Embryonic facial prominence (tissue), 1 donor: ENCODE results near the gene LAMC3.

Experiments
- DNase-seq: peaks from one replicate; pipeline ENCODE4 v3.0.0-alpha.2; 2016; ENCODE audit errors: extremely low spot score

Gene LAMC3

DNA sequence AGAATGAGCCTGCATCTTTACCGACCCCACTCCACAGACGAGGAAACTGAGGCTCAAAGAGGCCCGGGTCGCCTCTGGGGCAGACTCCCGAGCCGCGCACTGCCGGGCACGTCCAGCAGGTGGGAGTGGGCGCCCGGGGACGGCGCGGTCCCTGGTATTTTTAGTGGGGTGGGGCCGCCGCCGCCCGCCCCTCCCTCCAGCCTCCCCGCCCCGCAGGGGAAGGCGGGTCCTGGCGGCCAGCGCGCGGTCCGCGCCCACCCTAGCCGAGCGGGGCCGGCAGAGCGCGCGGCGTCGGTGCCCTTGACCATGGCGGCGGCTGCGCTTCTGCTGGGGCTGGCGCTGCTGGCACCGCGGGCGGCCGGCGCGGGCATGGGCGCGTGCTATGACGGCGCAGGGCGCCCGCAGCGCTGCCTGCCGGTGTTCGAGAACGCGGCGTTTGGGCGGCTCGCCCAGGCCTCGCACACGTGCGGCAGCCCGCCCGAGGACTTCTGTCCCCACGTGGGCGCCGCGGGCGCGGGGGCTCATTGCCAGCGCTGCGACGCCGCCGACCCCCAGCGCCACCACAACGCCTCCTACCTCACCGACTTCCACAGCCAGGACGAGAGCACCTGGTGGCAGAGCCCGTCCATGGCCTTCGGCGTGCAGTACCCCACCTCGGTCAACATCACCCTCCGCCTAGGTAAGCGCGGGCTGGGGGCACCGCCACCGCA lies at the start of gene LAMC3:
LAMC3 (plus strand) TSS at position 266 of the 710 bp plus-strand sequence; CDS start at position 307, 41 bp downstream.
- DNase-seq = no peak

DNA sequence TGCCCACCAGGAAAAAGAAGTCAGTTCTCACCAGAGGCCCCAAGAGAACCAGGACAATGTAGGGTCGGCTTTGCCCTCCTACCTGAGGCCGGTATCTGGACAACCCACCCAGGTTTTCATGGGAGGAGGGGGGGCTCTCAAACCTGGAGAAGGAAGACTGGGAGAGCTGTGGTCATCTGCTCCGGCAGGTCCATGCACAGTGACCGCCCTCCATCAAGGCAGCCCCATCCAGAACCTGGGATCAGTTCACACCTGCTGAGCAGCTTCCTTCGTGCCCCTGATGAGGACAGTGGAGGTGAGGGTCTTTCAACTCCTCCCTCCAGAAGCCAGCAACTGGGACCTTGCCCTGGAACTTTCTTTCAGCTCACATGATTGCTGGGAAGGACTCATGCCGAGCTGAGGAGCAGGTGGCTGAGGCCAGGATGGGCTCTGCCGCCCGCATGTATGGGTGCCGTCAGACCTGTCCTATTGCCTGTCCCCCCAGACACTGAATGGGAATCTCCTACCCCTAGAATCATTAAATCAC lies 49.1 kb upstream of the LAMC3 start:
- no peak for DNase-seq

DNA sequence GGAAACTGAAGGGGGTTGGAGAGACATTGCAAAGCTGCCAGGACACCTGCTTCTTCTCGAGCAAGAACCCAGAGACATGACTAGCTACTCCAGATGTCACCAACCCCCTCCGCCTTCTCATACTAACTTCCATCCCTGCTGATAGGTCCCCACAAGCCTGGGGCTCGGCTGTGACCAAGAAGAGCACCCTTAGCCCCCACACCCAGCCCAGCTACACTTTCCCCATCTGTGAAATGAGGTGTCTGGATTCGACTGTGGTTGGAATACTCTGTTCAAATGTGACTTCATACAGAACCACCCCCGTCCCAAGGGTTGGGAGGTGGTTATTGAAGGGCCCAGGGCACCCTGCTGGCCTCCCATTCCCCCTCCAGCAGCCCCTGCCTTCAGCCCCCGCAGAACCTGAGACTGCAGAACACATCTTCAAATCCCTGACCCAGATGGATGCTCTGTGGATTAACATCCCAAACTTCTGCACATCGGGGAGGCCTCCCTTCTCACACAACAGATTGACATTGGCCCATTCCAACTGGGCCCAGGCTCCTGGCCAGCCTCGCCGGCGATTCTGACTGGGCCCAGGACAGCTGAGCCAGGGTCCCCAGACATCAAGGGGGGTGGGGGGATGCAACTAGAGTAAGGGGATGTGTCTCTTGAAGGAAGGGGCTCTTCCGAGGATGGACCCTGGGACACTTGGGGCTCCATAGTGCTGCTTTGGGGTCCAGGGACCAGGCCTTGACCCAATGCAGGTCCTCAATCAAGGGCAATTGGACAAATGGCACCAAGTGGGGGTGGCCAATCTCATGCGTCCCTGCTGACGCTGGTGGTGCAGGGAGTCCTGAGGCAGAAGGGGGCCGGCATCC lies 48.2 kb upstream of the LAMC3 start:
- no peak for DNase-seq

DNA sequence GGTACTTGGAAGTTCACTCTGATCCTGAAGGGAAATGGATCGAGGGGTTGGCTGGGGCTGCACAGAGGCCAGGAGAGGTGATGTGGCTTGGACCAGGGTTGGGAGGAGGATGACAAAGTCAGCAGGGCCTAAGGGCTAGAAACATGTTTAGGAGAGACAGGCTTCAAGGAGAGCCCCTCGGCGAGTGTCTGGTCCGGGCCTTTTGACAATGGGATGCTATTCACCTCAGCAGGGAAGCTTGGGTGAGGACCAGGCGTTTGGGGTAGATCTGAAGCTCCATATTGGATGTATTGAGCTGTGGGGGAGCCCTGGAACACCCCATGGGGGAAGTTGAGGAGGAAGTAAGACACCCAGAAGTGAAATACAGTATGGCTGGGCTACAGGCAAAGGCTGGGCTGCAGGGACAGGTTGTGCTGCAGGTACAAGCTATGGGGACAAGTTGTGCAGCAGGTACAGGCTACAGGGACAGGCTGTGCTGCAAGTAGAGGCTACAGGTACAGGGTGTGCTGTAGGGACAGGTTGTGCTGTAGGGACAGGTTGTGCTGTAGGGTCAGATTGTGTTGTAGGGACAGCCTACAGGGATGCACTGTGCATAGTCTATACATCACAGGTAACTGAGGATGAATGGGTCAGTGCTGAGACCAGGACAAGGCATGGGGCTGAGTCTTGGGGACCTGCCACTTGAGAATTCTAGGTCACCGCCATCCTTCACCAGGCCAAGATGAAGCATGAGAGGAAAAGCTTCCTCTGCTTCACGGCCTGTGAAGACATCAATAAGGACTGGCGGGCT lies 47.3 kb upstream of the LAMC3 start:
- no peak for DNase-seq

DNA sequence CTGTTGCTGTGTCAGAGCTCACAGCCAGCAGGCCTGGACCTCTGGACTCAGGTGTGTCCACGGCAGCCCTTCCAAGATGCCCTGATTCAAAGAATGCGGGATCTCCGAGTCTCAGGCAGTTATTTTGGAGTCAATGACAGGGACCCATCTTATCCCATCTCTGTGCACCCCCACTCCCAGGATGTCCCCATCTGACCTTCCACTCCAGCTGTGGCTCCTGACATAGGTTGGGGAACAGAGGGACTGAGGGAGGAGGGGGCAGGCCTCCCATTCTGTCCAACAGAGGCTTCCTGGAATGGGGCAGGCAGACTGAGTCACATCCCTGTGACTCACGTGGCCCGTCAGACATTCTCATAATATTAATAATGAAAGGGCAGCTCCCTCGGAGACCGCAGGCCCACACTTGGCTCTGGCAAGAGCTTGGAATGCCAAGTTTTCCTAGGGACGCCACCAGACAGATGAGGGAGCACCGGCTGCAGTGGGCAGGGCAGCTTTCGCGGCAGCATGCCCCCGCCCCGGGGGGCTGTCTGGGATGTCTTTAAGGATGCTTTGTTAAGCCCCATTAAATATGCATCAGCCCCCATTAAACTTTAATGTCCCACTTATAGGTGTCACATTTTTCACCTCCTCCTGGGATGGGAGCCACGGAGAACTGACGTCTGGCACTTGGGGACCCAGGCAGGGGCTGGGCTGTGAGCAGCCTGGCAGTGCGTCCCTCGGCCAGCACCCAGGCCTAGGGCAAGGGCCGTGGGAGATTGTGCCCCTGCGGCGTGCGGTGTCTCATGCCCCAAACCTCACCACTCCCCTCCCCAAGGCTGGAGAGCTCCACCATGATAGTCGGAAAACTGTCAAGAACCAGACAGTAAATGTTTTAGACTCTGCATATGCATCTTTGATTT lies 46.3 kb upstream of the LAMC3 start:
- no peak for DNase-seq

DNA sequence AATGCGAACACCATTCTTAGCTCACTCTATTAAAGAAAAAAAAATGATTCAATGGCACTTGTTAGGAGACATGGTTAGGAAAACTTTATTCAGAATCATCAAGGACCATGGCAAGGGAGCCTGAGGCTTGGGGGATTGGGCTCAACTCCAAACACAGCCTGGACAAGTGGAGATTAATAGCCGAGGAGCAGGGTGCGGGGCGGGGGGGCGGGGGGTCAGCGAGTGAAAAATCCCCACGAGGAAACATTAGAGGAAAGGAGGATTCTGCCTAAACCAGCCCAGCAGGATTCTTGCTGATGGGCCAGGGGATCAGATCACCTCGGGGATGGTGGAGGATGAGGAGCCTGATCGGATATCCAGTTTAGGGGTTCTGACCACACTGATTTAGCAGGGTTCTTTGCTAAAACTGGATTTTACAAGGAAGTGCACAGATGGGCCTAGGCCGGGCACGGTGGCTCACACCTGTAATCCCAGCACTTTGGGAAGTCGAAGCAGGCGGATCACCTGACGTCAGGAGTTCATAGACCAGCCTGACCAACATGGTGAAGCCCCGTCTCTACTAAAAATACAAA lies 45.6 kb upstream of the LAMC3 start:
- DNase-seq = no peak

DNA sequence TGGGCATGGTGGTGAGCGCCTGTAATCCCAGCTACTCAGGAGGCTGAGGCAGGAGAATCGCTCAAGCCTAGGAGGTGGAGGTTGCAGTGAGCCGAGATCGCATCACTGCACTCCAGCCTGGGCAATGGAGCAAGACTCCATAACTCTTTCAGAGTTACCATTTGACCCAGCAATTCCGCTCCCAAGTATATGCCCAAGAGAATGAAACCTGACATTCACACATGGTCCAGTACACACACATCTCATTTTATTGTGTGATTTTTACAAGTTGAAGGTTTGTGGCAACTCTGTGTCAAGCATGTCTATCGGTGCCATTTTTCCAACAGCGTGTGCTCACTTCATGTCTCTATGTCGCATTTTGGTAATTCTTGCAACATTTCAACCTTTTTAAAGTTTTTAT lies 45.1 kb upstream of the LAMC3 start:
- DNase-seq = no peak

DNA sequence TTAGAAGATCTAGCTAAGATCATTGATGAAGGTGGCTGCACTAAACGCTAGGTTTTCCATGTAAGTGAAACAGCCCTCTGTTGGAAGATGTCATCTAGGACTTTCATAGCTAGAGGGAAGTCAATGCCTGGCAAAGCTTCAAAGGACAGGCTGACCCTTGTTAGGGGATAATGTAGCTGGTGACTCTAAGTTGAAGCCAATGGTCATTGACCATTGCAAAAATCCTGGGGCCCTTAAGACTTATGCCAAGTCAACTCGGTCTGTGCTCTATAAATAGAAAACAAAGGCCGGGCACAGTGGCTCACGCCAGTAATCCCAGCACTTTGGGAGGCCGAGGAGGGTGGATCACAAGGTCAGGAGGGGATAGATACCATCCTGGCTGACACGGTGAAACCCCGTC lies 43.3 kb upstream of the LAMC3 start:
- DNase-seq = no peak

DNA sequence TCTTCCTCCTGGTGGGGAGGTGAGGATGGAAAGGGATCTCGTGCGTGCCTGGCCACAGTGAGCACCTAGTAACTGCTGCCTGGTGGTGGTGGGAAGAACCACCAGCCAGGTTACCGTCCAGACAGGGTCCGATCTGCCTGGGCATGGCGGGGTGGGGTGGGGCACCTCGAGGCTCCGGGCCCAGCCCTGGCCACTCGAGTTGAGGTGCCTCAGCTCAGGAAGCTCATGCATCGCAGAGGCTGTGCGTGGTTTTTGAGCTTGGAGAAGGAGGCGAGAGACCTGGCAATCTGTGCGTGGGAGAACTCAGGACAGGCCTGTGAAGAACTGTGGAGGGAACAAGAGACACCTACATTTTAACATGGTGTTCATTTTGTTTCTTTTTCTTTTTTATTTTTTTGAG lies 38.9 kb upstream of the LAMC3 start:
- DNase-seq = no peak

DNA sequence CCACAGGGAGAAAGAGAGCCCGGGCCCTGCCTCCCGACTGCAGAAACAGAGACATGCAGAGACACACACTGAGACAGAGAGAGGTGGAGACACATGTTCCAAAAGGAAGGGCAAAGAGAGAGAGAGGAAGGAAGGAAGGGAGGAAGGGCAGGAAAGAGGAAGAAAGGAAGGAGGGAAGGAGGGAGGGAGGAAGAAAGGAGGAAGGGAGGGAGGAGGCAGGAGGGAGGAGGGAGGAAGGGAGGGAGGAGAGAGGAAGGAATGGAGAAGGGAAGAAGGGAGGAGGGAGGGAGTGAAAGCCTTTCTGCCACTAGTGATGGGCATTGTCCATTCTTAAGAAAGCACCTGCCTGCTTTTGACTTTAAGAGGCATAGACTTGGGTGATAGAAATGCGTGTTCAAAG lies 38.1 kb upstream of the LAMC3 start:
- DNase-seq = no peak

DNA sequence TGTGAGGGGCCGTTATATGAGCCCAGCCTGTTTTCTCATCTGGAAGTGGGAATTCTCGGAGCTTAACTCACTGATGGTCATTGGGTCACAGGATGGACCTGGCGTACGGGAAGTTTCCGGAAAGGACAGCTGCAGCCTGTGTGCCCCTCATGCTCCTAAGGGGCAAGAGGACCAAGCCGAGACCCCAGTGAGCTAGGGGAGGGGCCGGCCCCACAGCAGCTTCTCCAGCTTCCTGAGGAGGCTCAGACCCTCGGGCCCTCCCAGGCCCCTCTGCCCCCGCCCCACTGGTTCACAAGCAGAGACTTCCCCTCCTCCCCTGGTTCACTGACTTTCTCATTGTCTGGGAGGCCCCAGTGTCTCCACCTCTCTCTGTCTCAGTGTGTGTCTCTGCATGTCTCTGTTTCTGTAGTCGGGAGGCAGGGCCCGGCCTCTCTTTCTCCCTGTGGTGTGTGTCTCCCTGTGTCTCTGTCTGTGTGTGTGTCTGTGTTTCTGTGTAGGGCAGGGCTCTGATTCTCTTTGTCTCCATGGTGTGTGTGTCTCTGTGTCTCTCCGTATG lies 37.6 kb upstream of the LAMC3 start:
- no peak for DNase-seq

DNA sequence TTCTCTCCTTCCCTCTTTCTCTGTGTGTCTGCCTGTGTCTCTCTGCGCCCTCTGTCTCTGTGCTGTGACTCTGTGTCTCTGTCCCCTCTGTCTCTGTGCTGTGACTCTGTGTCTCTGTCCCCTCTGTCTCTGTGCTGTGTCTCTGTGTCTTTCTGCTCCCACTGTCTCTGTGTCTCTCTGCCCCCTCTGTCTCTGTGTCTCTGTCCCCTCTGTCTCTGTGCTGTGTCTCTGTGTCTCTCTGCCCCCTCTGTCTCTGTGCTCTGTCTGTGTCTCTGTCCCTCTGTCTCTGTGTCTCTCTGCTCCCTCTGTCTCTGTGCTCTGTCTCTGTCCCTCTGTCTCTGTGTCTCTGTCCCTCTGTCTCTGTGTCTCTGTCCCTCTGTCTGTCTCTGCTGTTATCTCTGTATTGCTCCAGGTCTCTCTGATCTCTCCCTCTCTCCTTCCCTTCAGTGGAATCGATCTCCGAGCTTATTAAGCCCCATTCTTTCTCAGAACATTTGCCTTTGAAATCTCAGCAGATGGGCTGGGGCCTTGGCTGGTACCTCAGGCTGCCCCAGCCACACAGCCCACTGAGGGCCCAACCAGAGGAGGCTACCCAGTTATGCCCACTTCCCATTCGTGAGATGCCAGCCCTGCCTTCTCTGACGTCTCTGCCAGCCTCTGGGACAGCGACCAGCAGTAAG lies 36.6 kb upstream of the LAMC3 start:
- no peak for DNase-seq

DNA sequence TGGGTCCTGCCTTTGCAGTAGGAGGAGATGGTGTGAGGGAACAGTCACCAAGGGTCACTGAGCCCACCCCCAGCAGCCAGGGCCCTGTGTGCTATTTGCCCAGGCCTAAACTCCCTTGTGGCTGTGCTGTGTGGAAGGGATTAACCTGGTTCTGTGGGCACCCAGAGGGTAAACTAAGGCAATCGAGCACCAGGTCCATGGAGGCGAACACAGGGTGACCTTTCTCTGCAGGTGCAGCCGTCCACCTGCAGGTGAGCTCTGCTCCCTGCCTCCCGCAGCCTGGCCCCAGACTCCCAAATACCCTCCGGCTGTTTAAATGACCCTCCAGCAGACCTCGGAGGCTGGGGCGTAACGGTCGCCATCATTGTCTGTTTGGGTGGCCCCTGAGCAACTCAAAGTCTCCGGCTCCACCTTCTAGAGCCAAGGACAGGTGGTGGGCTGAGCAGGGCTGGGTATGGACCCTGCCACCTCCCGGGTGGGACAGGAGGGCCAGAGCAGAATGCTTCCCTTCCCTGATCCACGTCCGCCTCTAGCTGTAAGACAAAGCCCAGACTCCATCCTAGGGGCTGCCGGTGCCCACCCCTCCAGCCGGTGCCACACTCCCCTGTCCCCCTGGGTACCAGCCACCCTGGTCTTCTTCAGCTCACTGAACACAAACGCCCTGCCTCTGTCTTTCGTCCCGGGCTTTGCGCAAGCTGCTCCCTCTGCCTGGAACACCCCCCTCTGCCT lies 35.9 kb upstream of the LAMC3 start:
- DNase-seq = no peak

DNA sequence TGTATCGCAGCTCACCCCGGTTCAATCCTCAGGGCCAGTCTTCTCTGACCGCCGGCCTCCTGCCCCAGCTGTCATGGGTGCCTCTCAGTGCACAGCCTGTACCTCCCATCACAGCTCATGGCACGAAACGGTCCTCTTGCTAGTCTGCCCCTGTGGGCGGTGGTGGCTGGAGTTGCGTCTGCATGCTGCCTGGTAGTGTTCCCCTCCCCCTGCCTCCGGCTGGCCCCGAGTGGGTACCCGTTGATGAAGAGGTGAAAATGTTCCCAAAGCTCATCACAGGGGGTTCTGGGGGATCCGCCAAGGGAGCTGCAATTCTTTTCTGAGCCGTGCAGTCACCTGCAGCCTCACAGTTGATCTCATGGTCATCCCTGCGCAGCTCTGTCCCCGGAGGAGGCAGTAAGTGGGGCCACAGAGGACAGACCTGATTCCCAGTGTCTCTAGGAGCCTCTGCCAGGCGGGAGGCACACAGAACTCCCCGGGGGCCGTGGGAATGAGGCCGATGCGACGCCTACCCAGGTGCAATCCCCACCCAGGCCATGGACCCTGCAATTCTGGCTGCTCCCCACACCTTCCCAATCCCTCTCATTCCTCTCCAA lies 35.2 kb upstream of the LAMC3 start:
- DNase-seq = no peak

DNA sequence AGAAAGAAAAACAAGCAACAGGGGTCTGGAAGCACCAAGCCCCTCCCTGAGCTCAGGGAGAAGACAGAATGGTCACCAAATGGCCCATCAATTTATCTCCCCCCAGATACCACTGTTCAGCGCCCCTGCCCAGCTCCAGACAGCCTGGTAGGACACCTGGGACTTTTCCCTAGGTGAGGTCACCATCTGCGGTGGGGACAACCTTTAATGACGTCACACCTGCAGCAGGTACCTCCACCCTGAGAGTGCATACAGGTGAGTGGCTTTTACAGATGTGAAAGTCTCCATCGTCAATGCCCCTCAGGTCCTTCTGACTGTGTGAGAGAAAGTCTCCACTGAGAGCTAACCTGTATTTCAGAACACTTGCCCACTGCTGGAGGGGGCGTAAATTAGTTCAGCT lies 34.3 kb upstream of the LAMC3 start:
- DNase-seq = no peak

DNA sequence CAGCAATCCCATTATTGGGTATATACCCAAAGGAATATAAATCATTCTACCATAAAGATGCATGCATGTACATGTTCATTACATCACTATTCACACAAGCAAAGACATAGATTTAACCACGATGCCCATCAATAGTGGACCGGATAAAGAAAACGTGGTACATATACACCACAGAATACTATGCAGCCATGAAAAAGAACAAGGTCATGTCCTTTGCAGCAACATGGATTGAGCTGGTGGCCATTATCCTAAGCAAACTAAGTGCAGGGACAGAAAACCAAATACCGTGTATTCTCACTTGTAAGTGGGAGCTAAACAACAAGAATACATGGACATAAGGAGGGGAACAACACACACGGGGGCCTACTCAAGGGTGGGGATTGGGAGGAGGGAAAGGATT lies 33.8 kb upstream of the LAMC3 start:
- DNase-seq = no peak

DNA sequence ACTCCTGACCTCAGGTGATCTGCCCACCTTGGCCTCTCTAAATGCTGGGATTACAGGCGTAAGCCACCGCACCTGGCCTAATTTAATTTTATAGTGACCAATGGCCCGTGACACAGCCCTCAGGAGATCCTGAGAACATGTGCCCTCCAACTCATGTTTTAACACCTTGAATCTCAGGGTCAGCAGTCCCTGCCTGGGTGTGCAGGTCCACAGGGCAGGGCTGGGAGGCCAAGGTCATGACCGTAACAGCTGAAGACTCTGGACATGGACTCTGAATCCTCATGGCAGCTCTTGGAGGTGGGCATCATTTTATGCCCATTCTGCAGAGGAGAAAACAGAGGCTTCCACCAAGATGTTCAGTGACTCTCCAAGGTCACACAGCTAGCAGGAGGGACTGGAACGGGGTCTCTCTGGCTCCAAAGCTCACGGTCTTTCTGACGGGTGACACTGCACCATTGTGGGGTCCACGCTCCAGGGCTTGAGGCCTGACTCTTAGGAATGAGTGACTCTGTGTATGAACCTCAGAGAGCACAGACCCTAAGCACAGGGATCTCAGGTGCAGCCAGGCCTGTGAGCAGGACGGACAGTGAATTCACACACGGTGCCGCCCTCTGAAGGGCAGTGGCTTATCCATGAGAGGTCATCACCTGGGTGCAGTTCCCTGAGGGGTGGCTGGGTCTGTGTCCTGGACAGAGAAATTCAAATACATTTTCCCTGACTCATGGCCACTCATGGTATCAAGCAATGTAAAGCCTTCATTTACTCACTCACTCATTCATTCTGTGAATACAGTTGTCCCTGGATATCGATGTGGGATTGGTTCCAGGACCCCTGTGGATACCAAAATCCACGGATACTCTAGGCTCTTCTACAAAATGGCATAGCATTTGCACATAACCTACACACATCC lies 32.8 kb upstream of the LAMC3 start:
- DNase-seq = no peak

DNA sequence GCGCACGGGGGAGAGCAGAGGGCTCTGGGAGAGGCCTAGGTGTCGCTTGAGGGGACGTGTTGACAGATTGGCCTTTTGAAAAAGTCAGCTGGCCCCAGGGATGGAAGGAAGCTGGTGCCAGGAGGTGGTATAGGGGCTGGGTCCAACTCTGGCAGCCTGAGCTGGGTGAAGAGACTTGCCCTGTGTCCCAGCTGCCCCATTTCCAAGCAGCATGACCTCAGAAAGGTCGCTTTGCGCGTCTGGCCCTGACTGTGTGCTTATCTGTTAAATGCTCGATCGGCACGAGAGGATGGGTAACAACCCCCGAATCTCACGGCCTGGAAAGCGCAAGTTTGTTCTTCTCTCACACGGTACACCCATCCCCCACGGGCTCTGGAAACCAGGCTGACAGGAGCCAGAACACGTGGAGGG lies 31.2 kb upstream of the LAMC3 start:
- no peak for DNase-seq
